Osteoblast (primary cell): ENCODE data around the gene HDAC9. TPM values are rescaled to one million over a fixed set of nuclear protein-coding genes. Genes with fewer than 3 reads are reported as not detected.

Source experiments
- DNase-seq: peaks from one replicate; pipeline ENCODE4 v3.0.0; 2011; ENCODE audit warnings: low spot score, mixed read lengths; ENCODE audit not compliant: insufficient read length; ENCODE audit errors: missing footprints
- H2AFZ ChIP-seq: 2 replicates; pipeline ENCODE4 v1.6.0; 2011; ENCODE audit warnings: mild to moderate bottlenecking, low read length
- H3K27ac ChIP-seq: 2 replicates; pipeline ENCODE4 v1.5.1; 2011; ENCODE audit warnings: mild to moderate bottlenecking, low read depth, low read length, moderate library complexity
- H3K27me3 ChIP-seq: 2 replicates; pipeline ENCODE4 v1.6.0; 2012; ENCODE audit warnings: mild to moderate bottlenecking, control low read depth, inconsistent platforms, low read length, moderate library complexity; ENCODE audit not compliant: insufficient read depth
- H3K36me3 ChIP-seq: 2 replicates; pipeline ENCODE4 v1.5.1; 2011; ENCODE audit warnings: mild to moderate bottlenecking, low read length, control low read depth, moderate library complexity; ENCODE audit not compliant: insufficient read depth
- H3K4me1 ChIP-seq: 2 replicates; pipeline ENCODE4 v1.5.1; 2011; ENCODE audit warnings: mild to moderate bottlenecking, low read length, control low read depth, moderate library complexity; ENCODE audit not compliant: insufficient read depth
- H3K4me2 ChIP-seq: 2 replicates; pipeline ENCODE4 v1.6.0; 2011; ENCODE audit warnings: mild to moderate bottlenecking, low read length; ENCODE audit not compliant: insufficient read depth
- H3K4me3 ChIP-seq: fragments of 200-600 bp; sonication (generic); 3 replicates; pipeline ENCODE4 v1.5.1; 2012; ENCODE audit warnings: mild to moderate bottlenecking, low read length, inconsistent platforms; ENCODE audit not compliant: insufficient read depth
- H3K79me2 ChIP-seq: 2 replicates; pipeline ENCODE4 v1.6.0; 2012; ENCODE audit warnings: mild to moderate bottlenecking, low read length, control low read depth, inconsistent platforms; ENCODE audit not compliant: insufficient read depth
- H3K9me3 ChIP-seq: 2 replicates; pipeline ENCODE4 v1.5.1; 2011; ENCODE audit warnings: low read depth, low read length, control low read depth
- H4K20me1 ChIP-seq: 2 replicates; pipeline ENCODE4 v1.6.0; 2012; ENCODE audit warnings: mild to moderate bottlenecking, low read length, control low read depth; ENCODE audit not compliant: insufficient read depth
- CTCF ChIP-seq: IDR thresholded peaks from 2 replicates; pipeline ENCODE4 v1.5.1; 2011; ENCODE audit warnings: mild to moderate bottlenecking, low read depth, low read length, moderate library complexity; ENCODE audit errors: extremely low read depth
- total RNA-seq: library from RNA; depleted of rRNA; stranded (reverse); fragments of >200 nt; gene quantifications from 2 replicates; pipeline ENCODE4 v1.2.3, GENCODE V29; 2012

Gene HDAC9
- total RNA-seq, 1 donor: 21.7 TPM

DNA sequence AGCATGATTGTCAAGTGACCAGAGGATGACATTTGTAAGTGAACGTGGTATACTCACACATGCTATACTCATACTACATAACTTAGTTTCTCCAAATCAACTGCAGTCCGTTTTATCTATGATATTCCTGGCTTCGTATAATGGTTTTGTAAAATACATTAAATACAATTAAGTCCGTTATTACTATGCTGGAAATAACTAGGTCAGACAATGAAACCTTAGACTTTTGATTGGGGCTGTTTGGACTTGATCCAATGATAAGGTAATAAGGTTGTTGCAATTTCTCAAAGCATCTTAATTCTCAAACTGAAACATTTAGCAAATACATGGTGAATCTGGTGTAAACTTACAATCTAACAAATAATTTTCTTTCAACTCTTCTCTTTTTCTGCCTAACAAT lies 504.9 kb downstream of the HDAC9 start:
- no peak overlapping the region for H3K4me3 ChIP-seq
- H3K4me1 ChIP-seq: peaks cover 15% of the 10 kb centered on the region

GRCh38 chr7:19001854-19002253 lies 506.3 kb downstream of the HDAC9 start:
- TF ChIP-seq CTCF: no peak
- no peak for DNase-seq
- no peak overlapping the region for H2AFZ ChIP-seq

More for the DNA sequence above, 504.9 kb downstream of the HDAC9 start:
- Histone ChIP-seq H2AFZ (no peak overlapping the region), H3K27ac (no peak overlapping the region), H3K9me3 (no peaks in the 10 kb centered on the region), H4K20me1 (no peaks in the 10 kb centered on the region), H3K27me3 (no peaks in the 10 kb centered on the region), H3K36me3 (no peaks in the 10 kb centered on the region), H3K4me2 (no peak overlapping the region), H3K79me2 (no peaks in the 10 kb centered on the region)
- TF ChIP-seq CTCF: no peak
- DNase-seq: no peak

DNA sequence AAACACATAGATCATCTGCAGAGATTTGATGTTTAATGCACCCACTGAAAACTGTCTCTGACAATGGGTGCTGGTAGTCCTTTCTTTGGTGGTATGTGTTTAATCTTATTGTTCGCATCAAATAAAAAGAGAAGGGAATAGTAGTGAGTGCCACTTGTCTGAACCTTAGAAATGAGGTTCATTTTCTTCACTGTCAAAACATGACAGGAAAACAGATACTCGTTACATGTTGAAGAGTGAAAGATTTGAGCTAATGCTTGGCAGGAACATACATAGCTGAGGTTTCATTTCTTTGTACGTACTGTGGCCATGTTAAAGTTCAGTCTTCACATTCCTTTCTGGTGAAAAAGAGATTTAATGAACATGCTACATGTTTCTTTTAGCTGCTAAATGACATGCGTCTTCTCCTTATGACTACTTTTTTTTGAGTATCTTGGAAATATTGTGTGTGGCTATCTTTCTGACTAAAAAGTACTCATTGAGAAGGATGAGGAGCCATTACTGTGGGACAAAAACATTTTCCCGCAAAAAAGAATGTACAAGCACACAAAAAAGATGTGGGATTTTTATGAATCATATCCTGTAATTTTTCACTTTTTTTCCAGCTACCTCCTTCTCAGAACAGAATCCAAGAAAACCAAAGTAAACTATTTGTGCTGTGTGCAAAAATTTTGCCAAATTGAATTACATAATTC lies 513.8 kb downstream of the HDAC9 start:
- Histone ChIP-seq H3K79me2 (no peaks in the 10 kb centered on the region), H3K4me1 (peaks cover 16% of the 10 kb centered on the region), H3K27me3 (no peaks in the 10 kb centered on the region), H3K4me3 (peak overlapping the region; percentile 38), H4K20me1 (no peaks in the 10 kb centered on the region), H3K4me2 (peak overlapping the region; percentile 57), H3K27ac (peak overlapping the region; percentile 53), H2AFZ (peak overlapping the region; percentile 66), H3K36me3 (no peaks in the 10 kb centered on the region), H3K9me3 (no peaks in the 10 kb centered on the region)
- TF ChIP-seq CTCF: no peak
- DNase-seq: no peak

More at GRCh38 chr7:19001854-19002253, 506.3 kb downstream of the HDAC9 start:
- no peak overlapping the region for H3K4me3 ChIP-seq
- no peaks in the 10 kb centered on the region for H3K27me3 ChIP-seq
- H3K4me2 ChIP-seq: no peak overlapping the region
- H3K27ac ChIP-seq: no peak overlapping the region
- no peaks in the 10 kb centered on the region for H3K9me3 ChIP-seq
- no peaks in the 10 kb centered on the region for H3K36me3 ChIP-seq
- no peaks in the 10 kb centered on the region for H3K79me2 ChIP-seq
- H3K4me1 ChIP-seq: peaks cover 9% of the 10 kb centered on the region
- no peaks in the 10 kb centered on the region for H4K20me1 ChIP-seq

- Histone ChIP-seq H3K4me3 (no peak overlapping the region), H3K36me3 (no peaks in the 10 kb centered on the region), H3K27ac (peak overlapping the region; percentile 53), H3K9me3 (no peaks in the 10 kb centered on the region), H4K20me1 (no peaks in the 10 kb centered on the region), H3K4me1 (peaks cover 16% of the 10 kb centered on the region), H2AFZ (no peak overlapping the region), H3K27me3 (no peaks in the 10 kb centered on the region), H3K4me2 (peak overlapping the region; percentile 57), H3K79me2 (no peaks in the 10 kb centered on the region)
- no peak for TF ChIP-seq CTCF
- DNase-seq: no peak
These were observed 514.4 kb downstream of the HDAC9 start for GRCh38 chr7:19009936-19010280.
